Measurements from ENCODE around the gene FAM163B.
"Not testable (repeated sequence)": the region's sequence is repeated elsewhere in the genome, so short reads cannot be mapped to it uniquely, and the experiment has no call there.

Gene FAM163B

DNA sequence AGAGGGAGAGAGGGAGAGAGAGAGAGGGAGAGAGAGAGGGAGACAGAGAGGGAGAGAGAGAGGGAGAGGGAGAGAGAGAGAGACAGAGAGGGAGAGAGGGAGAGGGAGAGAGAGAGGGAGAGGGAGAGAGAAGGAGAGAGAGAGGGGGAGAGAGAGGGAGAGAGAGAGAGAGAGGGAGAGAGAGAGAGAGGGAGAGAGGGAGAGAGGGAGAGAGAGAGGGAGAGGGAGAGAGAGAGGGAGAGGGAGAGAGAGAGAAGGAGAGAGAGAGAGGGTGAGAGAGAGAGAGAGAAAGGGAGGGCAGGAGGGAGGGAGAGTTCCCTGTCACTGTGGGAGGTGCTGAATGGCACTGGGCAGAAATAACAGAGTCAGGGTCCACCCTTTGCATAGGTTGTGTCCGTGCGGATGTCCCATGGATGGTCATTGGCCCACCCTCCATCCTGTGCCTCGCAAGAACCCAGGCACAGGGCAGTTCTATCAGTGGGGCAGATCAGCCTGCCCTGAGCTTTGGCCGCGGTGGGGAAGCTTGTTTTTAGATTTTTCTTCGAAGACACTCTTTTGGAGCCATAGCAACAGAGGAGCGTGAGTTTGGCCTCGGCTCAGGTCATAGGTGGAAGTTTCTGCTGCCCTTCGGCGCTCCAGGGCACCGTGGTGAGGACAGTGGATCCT lies 44.6 kb downstream of the FAM163B start:
- no peak for DNase-seq

DNA sequence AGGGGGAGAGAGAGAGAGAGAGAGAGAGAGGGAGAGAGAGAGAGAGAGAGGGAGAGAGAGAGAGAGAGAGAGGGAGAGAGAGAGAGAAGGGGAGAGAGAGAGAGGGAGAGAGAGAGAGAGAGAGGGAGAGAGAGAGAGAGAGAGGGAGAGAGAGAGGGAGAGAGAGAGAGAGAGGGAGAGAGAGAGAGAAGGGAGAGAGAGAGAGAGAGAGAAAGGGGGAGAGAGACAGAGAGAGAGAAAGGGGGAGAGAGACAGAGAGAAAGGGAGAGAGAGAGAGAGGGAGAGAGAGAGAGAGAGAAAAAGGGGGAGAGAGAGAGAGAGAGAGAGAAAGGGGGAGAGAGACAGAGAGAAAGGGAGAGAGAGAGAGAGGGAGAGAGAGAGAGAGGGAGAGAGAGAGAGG lies 45.4 kb downstream of the FAM163B start:
- DNase-seq, result not testable (repeated sequence)

DNA sequence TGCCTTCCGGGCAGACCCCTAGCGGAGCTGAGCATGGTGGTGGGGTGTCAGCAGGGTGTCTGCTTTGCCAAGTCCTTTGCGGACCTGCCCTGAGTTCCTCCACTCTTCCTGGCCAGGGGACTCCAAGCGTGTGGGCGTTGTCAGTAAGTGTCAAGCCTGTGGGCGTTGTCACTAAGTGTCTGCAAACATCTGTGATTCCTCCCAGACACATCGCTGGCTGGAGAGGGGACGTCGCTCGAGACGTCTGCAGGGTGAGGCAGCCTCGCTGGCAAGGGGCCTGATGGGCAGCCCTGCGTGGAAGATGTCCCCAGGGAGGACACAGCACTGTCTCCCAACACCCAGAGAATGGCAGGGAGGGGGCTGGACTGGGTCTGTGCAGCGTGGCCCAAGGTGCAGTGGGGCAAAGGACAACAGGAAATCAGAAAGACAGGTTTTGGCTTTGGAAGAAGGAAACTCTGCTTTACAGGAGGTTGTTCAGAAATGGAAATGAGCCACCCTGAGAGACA lies 45.8 kb downstream of the FAM163B start:
- DNase-seq, result no peak

DNA sequence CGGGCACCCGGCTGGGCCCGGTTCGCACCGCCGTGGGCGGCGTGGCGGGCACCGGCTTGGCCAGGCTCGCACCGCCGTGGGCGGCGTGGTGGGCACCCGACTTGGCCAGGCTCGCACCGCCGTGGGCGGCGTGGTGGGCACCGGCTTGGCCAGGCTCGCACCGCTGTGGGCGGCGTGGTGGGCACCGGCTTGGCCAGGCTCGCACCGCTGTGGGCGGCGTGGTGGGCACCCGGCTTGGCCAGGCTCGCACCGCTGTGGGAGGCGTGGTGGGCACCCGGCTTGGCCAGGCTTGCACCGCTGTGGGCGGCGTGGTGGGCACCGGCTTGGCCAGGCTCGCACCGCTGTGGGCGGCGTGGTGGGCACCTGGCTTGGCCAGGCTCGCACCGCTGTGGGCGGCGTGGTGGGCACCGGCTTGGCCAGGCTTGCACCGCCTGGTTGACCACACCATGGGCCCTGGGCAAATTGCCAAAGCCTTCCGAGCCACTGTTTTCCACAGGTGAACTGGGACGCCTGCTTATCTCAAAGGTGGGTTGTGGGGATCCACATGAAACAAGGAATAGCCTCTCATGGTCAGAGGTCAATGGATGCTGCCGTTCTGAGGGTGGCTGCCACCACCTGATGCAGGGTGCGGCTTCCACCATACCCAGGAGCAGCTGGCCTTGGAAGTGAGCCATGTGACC lies 46.4 kb downstream of the FAM163B start:
- no peak for DNase-seq

DNA sequence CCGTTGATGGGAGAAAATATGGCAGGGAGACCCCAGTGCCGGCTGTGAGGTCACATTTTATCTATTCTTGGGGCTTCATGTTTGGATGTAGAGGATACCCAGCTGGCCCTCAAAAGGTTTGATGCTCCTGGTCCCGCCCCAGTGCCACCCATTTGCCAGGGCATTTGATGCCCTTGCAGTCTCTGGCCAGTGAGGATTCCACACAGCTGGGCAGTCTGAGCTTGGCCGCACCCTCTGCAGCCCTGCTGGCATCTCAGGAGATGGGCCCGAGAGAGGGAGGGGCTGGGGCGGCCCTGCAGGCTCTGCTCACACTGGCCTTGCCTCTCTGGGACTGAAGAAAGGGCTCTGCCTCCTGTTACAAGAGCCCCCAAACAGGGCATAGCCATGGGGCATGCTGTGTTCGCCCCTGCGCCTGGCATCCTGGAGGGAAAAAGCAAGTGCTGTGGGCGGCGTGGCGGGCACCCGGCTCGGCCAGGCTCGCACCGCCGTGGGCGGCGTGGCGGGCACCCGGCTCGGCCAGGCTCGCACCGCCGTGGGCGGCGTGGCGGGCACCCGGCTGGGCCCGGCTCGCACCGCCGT lies 47.1 kb downstream of the FAM163B start:
- no peak for DNase-seq

DNA sequence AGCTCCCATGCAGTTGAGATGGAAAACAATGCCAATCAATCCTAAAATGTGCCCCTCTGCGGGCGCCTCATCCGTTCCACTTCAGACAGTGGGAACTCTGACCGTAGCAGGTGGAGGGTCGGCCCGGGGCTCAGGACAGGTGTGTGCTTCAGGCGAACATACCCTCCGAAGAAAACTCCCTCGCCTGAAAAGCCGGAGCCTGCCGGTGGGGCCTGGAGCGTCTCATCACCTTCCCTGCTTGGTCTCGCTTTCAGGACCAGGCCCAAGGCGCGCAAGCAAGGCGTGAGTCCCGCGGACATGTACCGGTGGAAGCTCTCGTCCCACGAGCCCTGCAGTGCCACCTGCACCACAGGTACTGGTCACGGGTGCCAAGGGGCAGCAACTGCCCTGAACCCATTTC lies 48.2 kb downstream of the FAM163B start:
- no peak for DNase-seq

DNA sequence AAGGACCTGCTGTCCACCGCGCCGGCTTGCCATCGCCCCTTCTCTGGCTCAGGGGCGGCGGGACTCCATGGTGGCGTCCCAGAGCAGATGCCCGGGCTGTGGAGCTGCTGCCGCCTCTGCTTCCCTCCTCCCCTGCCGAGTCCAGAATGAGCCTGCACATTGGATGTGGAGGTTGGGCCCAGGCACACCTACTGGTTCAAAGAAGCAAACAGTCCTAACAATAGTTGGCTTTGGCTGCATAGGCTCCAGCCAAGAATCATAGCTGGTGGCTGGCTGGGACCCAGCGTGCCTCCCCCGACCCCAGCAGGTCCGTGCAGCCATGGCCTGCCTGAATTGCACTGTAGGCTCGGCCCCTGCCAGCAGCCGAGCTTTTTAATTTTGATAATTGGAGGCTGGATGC lies 48.9 kb downstream of the FAM163B start:
- DNase-seq, result no peak

DNA sequence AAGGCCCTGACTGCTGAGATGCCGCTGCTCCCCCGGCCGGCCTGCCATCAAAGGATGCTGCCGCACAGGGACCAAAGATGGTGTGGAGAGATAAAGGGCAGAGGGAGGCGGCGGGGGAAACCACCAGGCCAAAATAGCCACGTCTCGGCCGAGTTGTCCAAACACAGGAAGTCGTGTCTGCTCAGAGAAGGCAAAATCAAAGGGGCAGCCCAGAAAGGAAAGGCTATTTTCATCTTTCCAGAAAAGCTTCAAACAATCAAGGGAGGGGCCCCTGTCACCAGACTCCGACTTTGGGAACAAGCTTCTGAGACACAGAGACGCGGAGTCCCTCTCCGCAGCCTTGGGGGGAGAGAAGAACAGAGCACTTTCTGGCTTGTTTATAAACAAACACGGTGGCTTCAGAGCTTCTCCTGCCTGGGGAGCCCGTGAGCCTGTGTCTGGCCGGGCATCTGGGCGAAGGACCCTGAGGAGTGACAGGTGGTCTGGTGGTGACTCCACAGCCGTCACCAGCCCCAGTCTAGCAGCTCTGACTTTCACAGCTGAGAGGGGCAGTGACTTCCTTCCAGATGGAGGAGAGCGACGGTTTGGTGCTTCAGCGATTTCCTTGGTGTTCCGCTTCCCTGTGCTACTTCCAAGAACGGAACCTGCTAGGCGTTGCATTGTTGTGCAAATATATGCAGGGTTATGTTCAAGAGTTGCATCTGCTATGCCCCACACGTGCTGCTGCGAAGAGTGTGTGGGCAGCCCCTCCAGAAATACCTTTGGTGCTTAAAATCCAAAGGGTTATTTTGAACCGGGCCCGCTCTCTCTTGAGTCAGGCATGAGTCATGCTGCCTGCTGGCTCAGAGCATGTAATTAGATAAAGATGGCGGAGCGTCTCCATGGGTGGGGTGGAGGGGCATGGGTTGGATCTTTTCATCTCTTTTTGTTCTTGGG lies 50.7 kb downstream of the FAM163B start:
- no peak for DNase-seq

DNA sequence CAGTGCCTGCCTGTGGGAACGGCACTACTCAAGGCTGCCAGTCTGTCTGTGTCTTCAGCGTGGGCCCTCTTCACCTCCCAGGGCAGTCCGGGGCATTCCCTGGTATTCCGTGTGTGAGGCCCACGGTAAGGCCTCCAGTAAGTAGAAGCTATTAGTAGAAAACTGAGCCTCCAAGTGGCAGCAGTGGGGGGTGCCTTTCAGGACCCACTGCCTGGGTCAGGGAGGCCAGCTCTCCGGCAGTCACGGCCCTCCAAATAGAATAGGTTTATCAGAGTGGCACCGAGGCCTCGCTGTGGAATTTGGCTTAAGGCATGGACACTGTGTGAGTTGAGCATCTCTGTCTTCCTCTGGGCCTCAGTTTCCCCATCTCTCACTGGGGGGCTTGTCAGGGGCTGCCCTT lies 51.6 kb downstream of the FAM163B start:
- no peak for DNase-seq

DNA sequence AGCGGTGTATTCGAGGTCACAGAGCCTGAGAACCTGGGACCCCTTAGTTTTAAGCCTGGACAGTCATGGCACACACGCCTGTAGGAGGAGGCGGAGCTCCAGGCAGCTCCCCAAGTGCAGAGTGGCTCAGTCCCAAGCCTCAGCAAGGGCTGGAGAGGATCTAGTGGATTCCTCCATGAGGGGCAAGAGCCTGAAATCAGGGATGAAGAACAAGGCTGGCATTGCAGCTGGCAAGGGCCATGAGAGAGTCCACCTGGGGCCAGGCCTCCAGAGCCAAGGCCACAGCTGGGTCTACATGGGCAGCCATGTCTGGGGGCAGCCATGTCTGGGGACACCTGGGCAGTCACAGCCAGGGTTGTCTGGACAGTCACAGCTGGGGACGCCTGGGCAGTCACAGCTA lies 52.8 kb downstream of the FAM163B start:
- no peak for DNase-seq

DNA sequence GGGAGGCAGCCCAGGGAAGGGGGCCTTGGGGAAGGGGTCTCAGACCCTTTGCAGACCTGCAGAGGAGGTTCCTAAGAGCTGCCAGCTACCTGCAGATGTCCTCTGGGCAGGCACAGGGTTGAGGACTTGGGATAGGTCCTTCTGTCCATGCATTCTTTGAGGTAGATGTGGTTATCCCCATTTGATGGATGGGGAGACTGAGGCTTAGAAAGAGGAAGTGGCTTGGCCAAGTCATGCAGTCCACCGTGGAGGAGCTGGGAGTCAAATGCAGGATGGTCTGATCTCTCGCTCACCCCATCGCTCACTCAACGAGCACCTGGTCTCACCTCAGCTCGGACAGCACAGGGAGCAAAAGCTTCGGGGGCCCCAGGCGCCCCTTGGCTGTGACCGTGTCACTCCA lies 54.5 kb downstream of the FAM163B start:
- no peak for DNase-seq

DNA sequence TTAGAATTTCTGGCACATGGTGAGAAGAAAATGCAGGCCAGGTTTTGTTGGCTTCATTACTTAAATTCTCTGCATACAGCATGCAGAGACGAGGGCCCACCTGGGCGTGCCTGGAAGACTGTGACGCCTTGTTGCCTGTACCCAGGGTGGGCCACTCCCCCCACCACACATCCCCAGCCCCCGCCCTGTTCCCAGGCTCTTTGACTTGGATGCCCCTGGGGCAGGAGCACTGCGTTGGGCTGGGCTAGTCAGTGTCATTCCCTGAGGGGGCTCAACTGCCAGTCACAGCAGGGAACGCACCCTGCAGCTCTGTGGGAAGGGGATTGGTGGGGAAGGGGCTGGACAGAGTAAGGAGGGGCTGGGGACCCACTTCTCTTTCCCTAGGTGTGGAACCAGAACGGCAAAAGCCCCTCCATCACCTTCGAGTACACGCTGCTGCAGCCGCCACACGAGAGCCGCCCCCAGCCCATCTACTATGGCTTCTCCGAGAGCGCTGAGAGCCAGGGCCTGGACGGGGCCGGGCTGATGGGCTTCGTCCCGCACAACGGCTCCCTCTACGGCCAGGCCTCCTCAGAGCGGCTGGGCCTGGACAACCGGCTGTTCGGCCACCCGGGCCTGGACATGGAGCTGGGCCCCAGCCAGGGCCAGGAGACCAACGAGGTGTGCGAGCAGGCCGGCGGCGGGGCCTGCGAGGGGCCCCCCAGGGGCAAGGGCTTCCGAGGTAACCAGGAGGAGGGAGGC lies 55.0 kb downstream of the FAM163B start:
- no peak for DNase-seq

DNA sequence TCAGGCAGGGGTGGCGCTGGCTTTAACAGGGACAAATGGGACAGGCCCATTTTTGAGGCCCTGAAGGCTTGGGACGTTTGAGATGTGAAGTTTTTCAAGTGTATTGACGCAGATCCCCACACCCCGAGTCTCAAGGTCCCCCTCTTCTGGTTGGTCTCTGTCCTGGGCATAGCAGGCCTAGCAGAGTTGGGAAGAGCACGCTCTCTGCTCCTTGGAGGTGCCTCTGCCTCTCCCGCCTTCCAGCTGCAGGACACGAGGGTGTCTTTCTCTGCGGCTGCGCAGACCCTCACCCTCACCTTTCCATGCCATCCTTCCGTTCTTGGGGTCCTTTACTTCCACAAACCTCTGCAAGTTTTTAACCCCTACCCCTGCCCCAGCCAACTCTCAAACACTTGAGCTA lies 56.1 kb downstream of the FAM163B start:
- DNase-seq, result no peak

DNA sequence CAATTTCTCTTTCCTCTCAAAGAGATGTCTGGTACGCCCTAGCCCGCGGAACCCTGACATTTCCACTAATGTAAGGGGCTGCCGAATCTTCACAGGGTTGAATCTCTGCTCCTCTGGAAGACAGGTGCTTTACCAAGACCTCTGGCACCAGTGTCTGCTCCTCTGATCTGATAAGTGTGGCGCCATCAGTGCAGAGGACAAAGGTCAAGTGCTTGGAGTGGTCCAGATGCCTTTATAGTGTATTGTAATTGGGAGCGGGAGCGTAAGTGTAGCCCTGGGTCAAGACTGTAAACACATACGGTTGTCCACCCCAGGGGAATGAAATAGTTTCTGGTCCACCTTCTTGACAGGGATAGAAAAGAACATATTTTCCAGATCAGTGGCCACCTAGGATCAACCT lies 57.0 kb downstream of the FAM163B start:
- no peak for DNase-seq

DNA sequence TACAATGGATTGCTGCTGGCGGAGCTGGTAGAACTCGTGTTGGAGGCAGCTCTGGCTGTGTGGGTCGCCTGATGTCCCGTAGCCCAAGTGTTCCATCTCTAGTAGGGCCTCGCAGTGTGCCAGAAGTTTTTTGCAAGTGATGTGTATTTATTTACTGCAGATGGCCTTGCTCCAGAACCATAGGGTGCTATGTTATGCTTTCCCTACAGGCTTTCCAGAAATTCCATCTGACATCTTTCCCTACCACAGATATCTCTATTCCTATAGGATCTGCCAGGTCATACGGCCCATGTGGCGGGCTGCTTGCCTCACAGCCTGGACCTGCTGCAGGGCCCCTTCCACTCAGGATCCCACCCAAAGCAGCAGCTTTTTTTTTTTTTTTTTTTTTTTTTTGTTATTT lies 57.7 kb downstream of the FAM163B start:
- DNase-seq, result no peak

DNA sequence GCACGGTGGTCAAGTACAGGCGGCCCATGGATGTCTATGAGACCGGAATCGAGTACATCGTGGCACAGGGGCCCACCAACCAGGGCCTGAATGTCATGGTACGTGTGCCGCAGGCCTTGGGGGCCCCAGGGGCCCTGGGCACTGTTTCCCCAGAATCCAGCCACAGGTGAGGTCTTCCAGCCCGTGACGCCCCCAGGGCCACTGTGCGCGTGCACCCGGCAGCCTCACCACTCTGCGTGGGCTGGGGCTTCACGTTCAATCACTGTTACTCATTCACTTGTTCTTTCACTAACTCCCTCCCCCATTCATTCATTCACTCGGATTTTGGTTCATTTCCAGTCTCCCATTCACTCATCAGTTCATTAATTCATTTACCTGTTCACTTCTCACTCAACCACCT lies 62.1 kb downstream of the FAM163B start:
- no peak for DNase-seq

DNA sequence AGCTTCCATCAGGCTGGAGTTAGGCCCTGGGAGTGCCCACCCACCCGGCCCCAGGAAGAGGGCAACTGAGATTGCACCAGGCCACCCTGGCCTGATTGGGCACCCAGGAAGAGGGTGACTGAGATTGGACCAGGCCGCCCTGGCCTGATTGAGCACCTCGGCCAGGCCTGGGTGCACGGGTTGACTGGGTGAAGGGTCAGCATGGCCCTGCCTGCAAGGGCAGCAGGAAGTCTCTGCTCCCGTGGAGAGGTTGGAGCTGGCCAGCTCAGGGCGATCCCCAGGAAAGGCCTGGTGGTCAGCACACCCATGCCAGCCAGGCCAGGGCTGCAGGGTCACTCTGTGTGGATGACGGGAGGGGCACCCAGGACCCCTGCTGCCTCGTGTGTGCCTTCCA lies 62.9 kb downstream of the FAM163B start:
- DNase-seq, result no peak

DNA sequence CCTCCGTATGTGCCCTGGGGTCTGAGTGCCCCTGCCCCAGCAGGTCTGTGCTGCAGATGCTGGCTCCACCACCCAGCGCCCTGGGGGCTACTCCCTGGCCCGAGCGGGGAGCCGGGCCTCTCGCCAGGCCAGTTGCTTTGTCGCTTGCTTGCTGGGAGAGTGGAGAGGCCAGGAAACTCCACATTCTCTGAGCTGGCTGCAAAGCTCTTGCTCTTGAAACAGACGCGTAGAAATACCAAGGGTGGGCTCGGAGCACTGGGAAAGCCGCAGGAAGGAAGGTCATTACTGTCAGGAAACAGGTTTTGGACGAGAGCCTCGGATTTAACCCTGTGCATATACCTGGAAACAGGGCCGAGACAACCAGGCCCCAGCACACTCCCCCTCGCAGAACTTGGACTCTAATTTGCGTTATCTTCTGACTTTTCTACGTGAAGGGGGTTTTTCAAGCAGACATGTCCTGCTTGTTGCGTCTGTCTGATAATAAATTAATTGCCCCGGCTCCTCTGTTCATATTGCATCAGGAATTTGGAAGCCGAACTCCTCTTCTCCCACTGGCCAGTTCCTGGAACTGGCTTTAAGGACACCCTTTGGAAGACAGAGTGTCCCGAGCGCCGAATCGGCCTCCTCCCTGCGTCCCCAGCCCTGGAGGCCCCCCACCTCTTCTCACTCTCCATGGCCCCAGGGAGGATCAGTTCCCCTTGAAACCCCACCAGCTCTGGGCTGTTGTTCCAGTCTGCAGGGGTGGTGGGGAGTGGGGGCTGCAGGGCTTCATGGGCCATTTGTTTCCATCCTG lies 63.5 kb downstream of the FAM163B start:
- DNase-seq, result no peak

DNA sequence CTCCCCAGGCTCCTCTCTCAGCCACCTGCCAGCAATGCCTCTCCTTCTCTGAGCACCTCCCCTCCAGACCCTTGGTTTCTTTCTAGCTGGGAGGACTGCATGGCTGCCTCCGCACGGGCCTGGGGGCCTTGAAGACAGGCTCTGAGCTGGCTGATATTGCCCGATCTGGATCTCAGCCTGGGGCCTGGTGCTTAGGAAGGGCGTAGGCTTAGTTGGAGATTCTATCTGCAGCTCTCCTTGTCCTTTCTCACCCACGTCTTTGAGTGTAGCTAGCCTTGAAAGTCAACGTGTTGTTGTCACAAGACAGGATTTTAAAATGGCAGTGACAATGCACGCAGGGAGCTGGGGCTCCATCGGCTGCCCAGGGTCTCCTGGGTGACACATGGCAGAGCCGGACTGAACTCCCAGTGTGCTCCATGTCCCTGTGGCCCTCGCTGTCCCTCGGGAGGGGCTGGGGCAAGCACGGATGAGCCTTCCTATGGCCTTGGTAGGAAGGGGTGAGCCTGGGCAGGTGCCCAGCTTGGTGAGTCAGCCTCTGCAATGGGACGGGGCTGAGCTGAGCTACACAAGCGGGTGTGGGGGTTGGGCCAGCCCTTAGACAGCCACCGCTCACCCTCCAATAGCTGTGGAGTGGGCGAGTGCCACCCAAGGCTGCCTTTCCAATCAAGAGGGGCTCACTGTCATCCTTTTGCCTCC lies 65.3 kb downstream of the FAM163B start:
- no peak for DNase-seq

DNA sequence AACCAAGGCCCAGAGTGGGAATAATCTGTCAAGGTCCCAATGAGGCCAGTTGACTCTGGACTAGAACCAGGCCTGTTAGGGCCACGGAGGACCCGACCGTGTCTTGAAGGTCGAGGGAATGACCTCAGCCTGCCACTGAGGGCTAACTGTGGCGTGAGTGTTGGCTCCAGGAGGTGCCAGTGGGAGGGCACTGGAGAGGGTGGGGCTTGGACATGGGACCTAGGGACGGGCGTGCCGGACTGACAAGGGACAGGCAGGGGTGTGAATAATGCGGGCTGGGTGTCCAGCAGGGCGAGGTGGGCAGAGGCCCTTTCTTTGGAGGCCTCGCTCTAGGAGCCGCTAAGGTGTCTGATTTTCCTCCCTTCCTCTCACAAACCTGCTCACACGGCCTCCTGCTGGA lies 67.2 kb downstream of the FAM163B start:
- DNase-seq, result no peak

DNA sequence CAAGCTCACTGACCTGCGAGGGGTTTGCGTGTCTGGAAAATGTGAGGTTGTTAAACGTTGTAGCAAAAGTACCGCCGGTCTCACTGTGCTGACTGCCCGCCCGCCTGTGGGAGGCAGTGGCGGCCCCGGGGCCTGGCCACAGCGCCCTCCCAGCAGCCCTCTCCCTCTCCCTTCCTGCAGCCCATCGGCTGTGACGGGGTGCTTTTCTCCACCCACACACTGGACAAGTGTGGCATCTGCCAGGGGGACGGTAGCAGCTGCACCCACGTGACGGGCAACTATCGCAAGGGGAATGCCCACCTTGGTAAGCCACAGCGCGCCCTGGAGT lies 68.5 kb downstream of the FAM163B start:
- no peak for DNase-seq
